ENCODE data around the gene GPR39. TPM values are rescaled to one million over a fixed set of nuclear protein-coding genes. Genes with fewer than 3 reads are reported as not detected.

The GPR39 gene
- total RNA-seq, 4 donors from 2014 or later, result 0.21 to 1.8 (median 0.22) TPM; not detected in 1

DNA sequence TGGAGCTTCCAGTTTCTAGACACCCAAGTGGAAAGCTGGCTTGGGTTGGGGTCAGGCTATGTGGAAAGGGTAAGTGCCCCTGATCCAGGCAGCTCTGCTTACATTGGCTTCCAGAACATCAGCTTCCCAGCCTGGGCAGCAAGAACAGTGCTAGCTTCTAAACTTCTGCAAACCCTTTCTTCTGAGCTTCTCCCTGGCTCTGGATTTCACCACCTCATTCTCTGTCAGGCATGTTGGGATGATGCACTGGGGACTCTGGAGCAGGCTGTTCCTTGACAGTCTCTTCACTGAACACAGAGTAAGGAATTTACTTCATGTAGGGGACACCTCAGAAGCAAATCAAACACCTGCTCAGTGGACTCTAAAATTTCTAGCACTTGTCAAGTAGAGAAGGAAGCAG lies 180.6 kb downstream of the GPR39 start:
- no peak for DNase-seq (ENCODE audit: low spot score in 2 of 2)
- TF ChIP-seq POLR2A (IDR thresholded peaks at IDR 0.05) (no peak), EP300 (IDR thresholded peaks at IDR 0.05) (no peak)
- TF ChIP-seq, protein P1, sequence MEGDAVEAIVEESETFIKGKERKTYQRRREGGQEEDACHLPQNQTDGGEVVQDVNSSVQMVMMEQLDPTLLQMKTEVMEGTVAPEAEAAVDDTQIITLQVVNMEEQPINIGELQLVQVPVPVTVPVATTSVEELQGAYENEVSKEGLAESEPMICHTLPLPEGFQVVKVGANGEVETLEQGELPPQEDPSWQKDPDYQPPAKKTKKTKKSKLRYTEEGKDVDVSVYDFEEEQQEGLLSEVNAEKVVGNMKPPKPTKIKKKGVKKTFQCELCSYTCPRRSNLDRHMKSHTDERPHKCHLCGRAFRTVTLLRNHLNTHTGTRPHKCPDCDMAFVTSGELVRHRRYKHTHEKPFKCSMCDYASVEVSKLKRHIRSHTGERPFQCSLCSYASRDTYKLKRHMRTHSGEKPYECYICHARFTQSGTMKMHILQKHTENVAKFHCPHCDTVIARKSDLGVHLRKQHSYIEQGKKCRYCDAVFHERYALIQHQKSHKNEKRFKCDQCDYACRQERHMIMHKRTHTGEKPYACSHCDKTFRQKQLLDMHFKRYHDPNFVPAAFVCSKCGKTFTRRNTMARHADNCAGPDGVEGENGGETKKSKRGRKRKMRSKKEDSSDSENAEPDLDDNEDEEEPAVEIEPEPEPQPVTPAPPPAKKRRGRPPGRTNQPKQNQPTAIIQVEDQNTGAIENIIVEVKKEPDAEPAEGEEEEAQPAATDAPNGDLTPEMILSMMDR (IDR thresholded peaks at IDR 0.05), result no peak
- Histone ChIP-seq H3K9me3 (peaks cover 0 to 8% (median 0%) of the 10 kb centered on the region in 4 donors), H3K36me3 (no peaks in the 10 kb centered on the region), H3K27me3 (peaks cover 0 to 4% of the 10 kb centered on the region in 2 donors), H3K4me3 (no peak overlapping the region), H3K4me1 (no peaks in the 10 kb centered on the region), H3K27ac (no peak overlapping the region)

DNA sequence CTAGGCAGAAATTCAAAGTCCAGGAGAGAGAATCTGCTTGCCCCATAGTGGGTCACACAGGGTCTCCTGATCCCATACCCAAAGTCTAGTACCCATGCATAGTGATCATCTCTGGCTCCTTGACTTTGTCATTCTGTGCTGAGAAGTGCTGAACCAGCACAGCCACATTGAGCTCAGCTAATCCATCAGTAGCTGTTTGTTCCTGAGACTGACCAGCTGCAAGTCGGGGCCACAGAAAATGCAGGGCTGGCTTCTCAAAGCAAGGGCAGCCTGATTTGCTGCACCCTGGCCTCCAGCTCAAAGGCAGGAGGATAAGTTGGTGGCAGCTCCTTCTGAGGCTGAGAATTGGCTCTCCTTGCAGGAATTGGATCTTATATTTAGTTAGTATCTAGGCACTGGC lies 181.2 kb downstream of the GPR39 start:
- peaks cover 0 to 4% of the 10 kb centered on the region in 2 donors for H3K27me3 ChIP-seq
- WGBS, 2 donors, result 71 to 80% methylated on average over 1 of the region's 1 CpG
- peaks cover 0 to 8% (median 0%) of the 10 kb centered on the region in 4 donors for H3K9me3 ChIP-seq
- H3K36me3 ChIP-seq, result no peaks in the 10 kb centered on the region
- no peak overlapping the region for H3K4me3 ChIP-seq
- H3K27ac ChIP-seq, result no peak overlapping the region
- TF ChIP-seq POLR2A (IDR thresholded peaks at IDR 0.05) (no peak), EP300 (IDR thresholded peaks at IDR 0.05) (no peak)
- TF ChIP-seq, protein P1 (IDR thresholded peaks at IDR 0.05), result no peak
- no peaks in the 10 kb centered on the region for H3K4me1 ChIP-seq
- DNase-seq (ENCODE audit: low spot score in 2 of 2), result no peak

DNA sequence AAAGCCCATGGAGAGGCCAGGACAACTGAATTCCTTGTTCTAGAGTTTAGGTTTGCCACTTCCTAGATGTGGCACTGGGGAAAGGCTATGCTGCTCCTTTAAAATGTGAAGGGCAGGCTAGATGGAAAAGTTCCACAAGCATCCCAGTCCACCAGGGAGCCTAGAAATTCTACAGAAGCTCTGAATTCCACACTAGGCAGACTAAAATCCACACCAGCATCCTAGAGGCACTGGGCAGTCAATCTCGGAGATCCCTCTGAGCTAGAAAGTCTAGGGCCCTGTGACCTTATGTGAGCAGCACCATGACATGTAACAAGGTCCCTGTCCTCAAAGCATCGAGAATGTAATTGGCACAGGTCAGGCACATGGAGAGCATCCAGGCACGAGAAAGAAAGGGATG lies 181.9 kb downstream of the GPR39 start:
- Histone ChIP-seq H3K27me3 (peaks cover 0 to 4% of the 10 kb centered on the region in 2 donors), H3K9me3 (peaks cover 0 to 8% (median 0%) of the 10 kb centered on the region in 4 donors)
- TF ChIP-seq, protein P1 (IDR thresholded peaks at IDR 0.05), result no peak
- TF ChIP-seq EP300 (IDR thresholded peaks at IDR 0.05) (no peak), POLR2A (IDR thresholded peaks at IDR 0.05) (no peak)

DNA sequence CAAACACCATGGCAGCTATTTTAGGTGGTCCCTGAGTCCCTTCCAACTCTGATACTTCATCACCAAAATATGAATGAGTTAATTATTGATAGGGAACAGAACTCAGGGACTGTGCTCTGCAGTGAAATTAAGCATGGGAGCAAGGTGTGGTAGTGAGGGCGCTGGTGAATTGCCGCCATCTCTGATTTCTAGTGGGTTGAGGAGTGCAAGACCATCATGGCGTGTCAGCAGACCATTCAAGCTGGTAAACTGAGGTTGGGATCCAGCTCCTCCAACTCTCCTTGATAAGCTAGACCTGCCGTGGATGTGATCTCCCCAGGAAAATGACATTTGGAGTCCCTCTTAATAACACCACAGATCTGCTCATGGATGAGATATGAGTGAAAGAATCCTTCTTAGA lies 183.0 kb downstream of the GPR39 start:
- Histone ChIP-seq H3K4me1 (no peaks in the 10 kb centered on the region), H3K27me3 (peaks cover 0 to 4% of the 10 kb centered on the region in 2 donors), H3K9me3 (peaks cover 0 to 8% (median 0%) of the 10 kb centered on the region in 4 donors), H3K27ac (no peak overlapping the region), H3K4me3 (no peak overlapping the region), H3K36me3 (no peaks in the 10 kb centered on the region)
- no peak for TF ChIP-seq EP300 (IDR thresholded peaks at IDR 0.05)
- no peak for TF ChIP-seq POLR2A (IDR thresholded peaks at IDR 0.05)
- TF ChIP-seq, protein P1 (IDR thresholded peaks at IDR 0.05), result no peak
- DNase-seq (ENCODE audit: low spot score in 2 of 2), result no peak
- WGBS, 2 donors, result 96% methylated on average over 4 of the region's 4 CpGs

More for the DNA sequence above, 181.9 kb downstream of the GPR39 start:
- Histone ChIP-seq H3K36me3 (no peaks in the 10 kb centered on the region), H3K4me1 (no peaks in the 10 kb centered on the region), H3K4me3 (no peak overlapping the region), H3K27ac (no peak overlapping the region)
- no peak for DNase-seq (ENCODE audit: low spot score in 2 of 2)
- 70 to 72% methylated on average over 3 of the region's 3 CpGs for WGBS, 2 donors

DNA sequence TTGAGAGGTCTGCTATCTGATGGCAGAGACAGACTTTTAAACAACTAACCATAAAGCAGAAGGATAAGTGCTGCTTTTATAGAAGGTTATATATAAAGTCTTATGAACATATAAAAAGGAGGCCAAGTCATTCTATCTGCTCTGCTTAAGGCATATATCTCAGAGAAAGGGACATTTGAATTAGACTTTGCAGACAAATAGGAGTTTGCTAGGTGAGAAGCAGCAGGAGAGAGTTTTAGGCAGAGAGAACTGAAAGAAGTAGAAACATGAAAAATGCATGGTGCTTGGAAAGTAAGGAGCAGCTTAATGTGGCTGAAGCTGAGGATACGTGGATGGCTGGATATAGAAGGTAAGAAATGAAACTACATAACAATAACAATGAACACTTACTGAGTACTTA lies 188.0 kb downstream of the GPR39 start:
- no peaks in the 10 kb centered on the region for H3K4me1 ChIP-seq
- DNase-seq (ENCODE audit: low spot score in 2 of 2), result no peak
- no peaks in the 10 kb centered on the region for H3K36me3 ChIP-seq
- H3K4me3 ChIP-seq, result no peak overlapping the region
- 74 to 88% methylated on average over 1 of the region's 1 CpG for WGBS, 2 donors
- H3K27ac ChIP-seq, result no peak overlapping the region
- no peaks in the 10 kb centered on the region for H3K27me3 ChIP-seq
- no peaks in the 10 kb centered on the region for H3K9me3 ChIP-seq
- TF ChIP-seq EP300 (IDR thresholded peaks at IDR 0.05) (no peak), POLR2A (IDR thresholded peaks at IDR 0.05) (no peak)
- TF ChIP-seq, protein P1 (IDR thresholded peaks at IDR 0.05), result no peak

Data from tibial nerve (tissue), 4 donors.